ENCODE data around the gene INSYN2B. TPM values are rescaled to one million over a fixed set of nuclear protein-coding genes. Genes with fewer than 3 reads are reported as not detected.

Gene INSYN2B
- total and polyA plus RNA-seq, 2 of the 4 experiments (the other 2 are of a cell fraction) = 9.1 to 33.5 TPM

DNA sequence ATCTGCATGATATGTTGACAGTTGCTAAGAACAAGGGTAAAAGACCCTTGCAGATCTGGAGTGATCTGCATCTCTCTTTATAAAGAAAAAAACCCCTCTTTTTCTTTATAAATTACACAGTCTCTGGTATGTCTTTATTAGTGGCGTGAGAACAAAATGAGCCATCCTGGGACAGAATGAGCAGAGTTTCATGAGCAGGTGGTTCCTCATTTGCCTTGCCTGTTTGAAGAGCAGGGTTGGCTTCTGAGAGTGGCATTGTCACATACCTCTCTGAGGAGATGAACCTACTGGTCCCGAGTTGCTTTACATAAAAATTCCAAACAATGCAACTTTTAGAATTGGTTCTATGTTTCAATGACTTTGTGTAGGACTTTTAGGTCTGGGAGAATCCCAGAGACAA is 94.3 kb downstream of the INSYN2B start:
- ATAC-seq (ENCODE audit: low read depth) = no peak
- dilution Hi-C loops (cut with HindIII; ENCODE audit: low sequenced_read_pairs, unreplicated experiment) = no loop called here
- WGBS, 2 experiments (ENCODE audit: extremely low coverage in 2 of 2, insufficient read length in 1 of 2) = no CpG with 5 or more reads among the region's 2 CpGs
- H2BK15ac ChIP-seq (ENCODE audit: low read depth, low read length) = no peak overlapping the region
- peaks cover 9% of the 10 kb centered on the region for H3K36me3 ChIP-seq (ENCODE audit: control insufficient read depth, insufficient read depth, low read length)
- H3K4me2 ChIP-seq (ENCODE audit: low read depth, low read length) = no peak overlapping the region
- no peak overlapping the region for H3K14ac ChIP-seq (replicated peaks; ENCODE audit: low read depth, low read length)
- H2AFZ ChIP-seq (replicated peaks; ENCODE audit: low read length, poor library complexity) = no peak overlapping the region
- peaks cover 2% of the 10 kb centered on the region; the same call in 1 of the 2 replicates for H3K4me1 ChIP-seq (ENCODE audit: control insufficient read depth, insufficient read depth, low read length)
- H3K27ac ChIP-seq (ENCODE audit: insufficient read depth, low read length) = no peak overlapping the region
- no peak overlapping the region for H2BK5ac ChIP-seq (ENCODE audit: low read depth, low read length, poor library complexity, severe bottlenecking)
- ChIA-PET POLR2A (ENCODE audit: unreplicated experiment) (no interaction called here), CTCF (no interaction called here)
- BruUV-seq (replicated peaks) = no TSS peak
- no peaks in the 10 kb centered on the region for H3K9me3 ChIP-seq (ENCODE audit: control insufficient read depth, insufficient read depth, low read length)
- in situ Hi-C loops (cut with MboI; ENCODE audit: low sequenced_read_pairs) = no loop called here
- no peak overlapping the region for H2AK9ac ChIP-seq (replicated peaks; ENCODE audit: low read depth, low read length, poor library complexity)
- no peaks in the 10 kb centered on the region; the same call in 1 of the 2 replicates for H3K9me1 ChIP-seq (ENCODE audit: insufficient read depth, low read length)
- H3K4ac ChIP-seq (ENCODE audit: low read depth, low read length) = no peak overlapping the region
- no peak overlapping the region for H3K4me3 ChIP-seq (ENCODE audit: insufficient read depth, low read depth, low read length)
- no peak overlapping the region for H3K23ac ChIP-seq (ENCODE audit: low read depth, low read length)
- H2AK5ac ChIP-seq (ENCODE audit: low read depth, low read length) = no peak overlapping the region
- no peak for TF ChIP-seq MAFK (IDR thresholded peaks at IDR 0.05; ENCODE audit: low read depth, low read length)
- TF ChIP-seq RAD21 (IDR thresholded peaks at IDR 0.05; ENCODE audit: low read length) = no peak
- TF ChIP-seq CEBPB (IDR thresholded peaks at IDR 0.05; ENCODE audit: low read depth, low read length) = no peak
- no peak for TF ChIP-seq POLR2A (IDR thresholded peaks at IDR 0.05; ENCODE audit: low read depth, low read length)
- TF ChIP-seq MAZ (IDR thresholded peaks at IDR 0.05; ENCODE audit: borderline replicate concordance, low read depth, low read length) = no peak
- TF ChIP-seq, protein P1, sequence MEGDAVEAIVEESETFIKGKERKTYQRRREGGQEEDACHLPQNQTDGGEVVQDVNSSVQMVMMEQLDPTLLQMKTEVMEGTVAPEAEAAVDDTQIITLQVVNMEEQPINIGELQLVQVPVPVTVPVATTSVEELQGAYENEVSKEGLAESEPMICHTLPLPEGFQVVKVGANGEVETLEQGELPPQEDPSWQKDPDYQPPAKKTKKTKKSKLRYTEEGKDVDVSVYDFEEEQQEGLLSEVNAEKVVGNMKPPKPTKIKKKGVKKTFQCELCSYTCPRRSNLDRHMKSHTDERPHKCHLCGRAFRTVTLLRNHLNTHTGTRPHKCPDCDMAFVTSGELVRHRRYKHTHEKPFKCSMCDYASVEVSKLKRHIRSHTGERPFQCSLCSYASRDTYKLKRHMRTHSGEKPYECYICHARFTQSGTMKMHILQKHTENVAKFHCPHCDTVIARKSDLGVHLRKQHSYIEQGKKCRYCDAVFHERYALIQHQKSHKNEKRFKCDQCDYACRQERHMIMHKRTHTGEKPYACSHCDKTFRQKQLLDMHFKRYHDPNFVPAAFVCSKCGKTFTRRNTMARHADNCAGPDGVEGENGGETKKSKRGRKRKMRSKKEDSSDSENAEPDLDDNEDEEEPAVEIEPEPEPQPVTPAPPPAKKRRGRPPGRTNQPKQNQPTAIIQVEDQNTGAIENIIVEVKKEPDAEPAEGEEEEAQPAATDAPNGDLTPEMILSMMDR (conservative IDR thresholded peaks at IDR 0.05; ENCODE audit: low read depth, low read length) = no peak
- TF ChIP-seq, protein P2, sequence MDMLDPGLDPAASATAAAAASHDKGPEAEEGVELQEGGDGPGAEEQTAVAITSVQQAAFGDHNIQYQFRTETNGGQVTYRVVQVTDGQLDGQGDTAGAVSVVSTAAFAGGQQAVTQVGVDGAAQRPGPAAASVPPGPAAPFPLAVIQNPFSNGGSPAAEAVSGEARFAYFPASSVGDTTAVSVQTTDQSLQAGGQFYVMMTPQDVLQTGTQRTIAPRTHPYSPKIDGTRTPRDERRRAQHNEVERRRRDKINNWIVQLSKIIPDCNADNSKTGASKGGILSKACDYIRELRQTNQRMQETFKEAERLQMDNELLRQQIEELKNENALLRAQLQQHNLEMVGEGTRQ (IDR thresholded peaks at IDR 0.05; ENCODE audit: low read depth, low read length) = no peak
- TF ChIP-seq NFE2L2 (IDR thresholded peaks at IDR 0.05; ENCODE audit: low read depth, low read length) = no peak
- TF ChIP-seq SMC3 (IDR thresholded peaks at IDR 0.05; ENCODE audit: low read depth, low read length) = no peak
- TF ChIP-seq MXI1 (IDR thresholded peaks at IDR 0.05; ENCODE audit: borderline replicate concordance, low read depth, low read length) = no peak
- TF ChIP-seq RFX5 (IDR thresholded peaks at IDR 0.05; ENCODE audit: low read depth, low read length) = no peak
- TF ChIP-seq, protein P3, sequence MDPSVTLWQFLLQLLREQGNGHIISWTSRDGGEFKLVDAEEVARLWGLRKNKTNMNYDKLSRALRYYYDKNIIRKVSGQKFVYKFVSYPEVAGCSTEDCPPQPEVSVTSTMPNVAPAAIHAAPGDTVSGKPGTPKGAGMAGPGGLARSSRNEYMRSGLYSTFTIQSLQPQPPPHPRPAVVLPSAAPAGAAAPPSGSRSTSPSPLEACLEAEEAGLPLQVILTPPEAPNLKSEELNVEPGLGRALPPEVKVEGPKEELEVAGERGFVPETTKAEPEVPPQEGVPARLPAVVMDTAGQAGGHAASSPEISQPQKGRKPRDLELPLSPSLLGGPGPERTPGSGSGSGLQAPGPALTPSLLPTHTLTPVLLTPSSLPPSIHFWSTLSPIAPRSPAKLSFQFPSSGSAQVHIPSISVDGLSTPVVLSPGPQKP (IDR thresholded peaks at IDR 0.05; ENCODE audit: borderline replicate concordance, low read depth, low read length) = no peak
- TF ChIP-seq RCOR1 (IDR thresholded peaks at IDR 0.05; ENCODE audit: insufficient replicate concordance, low read length) = no peak
- no peak for TF ChIP-seq BHLHE40 (IDR thresholded peaks at IDR 0.05; ENCODE audit: low read depth, low read length)
- H3K9ac ChIP-seq (ENCODE audit: low read depth, low read length) = no peak overlapping the region
- H2BK20ac ChIP-seq (ENCODE audit: low read depth, low read length) = no peak overlapping the region
- H3K18ac ChIP-seq (ENCODE audit: low read depth, low read length) = no peak overlapping the region
- no peak overlapping the region for H4K8ac ChIP-seq (ENCODE audit: low read depth in 2 of 2, low read length in 2 of 2)
- H3K27me3 ChIP-seq (ENCODE audit: control insufficient read depth, insufficient read depth, low read length) = no peaks in the 10 kb centered on the region
- no peak for DNase-seq
- no peak overlapping the region for H2BK120ac ChIP-seq (ENCODE audit: low read depth, low read length)
- H3K56ac ChIP-seq (ENCODE audit: extremely low read depth, insufficient read depth, low read length) = no peak overlapping the region
- no peak overlapping the region for H4K5ac ChIP-seq (ENCODE audit: low read depth, low read length)
- peaks cover 3 to 11% of the 10 kb centered on the region in 2 experiments; a peak in 2 of 4 replicates for H3K79me1 ChIP-seq (ENCODE audit: low read depth in 1 of 2, low read length in 2 of 2)
- no peak overlapping the region for H4K91ac ChIP-seq (ENCODE audit: insufficient read depth, low read depth, low read length)
- intact Hi-C loops (cut with micrococcal nuclease) = no loop called here
- no peaks in the 10 kb centered on the region for H4K20me1 ChIP-seq (ENCODE audit: insufficient read depth, low read length)
